HEK293 (cell line): ENCODE measurements around the gene IZUMO2.
"Not testable (repeated sequence)": the region's sequence is repeated elsewhere in the genome, so short reads cannot be mapped to it uniquely, and the experiment has no call there.

Experiments
- CTCF ChIA-PET: fragments of 350-600 bp; formaldehyde crosslinking; extraction: SDS; loops from one replicate; lab custom pipeline; 2021; ENCODE audit warnings: antibody characterized with exemption; lab: Yijun Ruan, JAX
- POLR2A ChIA-PET: fragments of 300-600 bp; formaldehyde crosslinking; extraction: SDS; loops from one replicate; lab custom pipeline; 2020; ENCODE audit warnings: antibody characterized with exemption, inconsistent platforms; lab: Yijun Ruan, JAX
- H3K27ac ChIP-seq: fragments of 200-500 bp; sonication (Bioruptor generic); 2 replicates; pipeline ENCODE4 v1.5.1; 2014; ENCODE audit warnings: low read depth, low read length, control low read depth, inconsistent platforms; ENCODE audit errors: extremely low read depth
- H3K36me3 ChIP-seq, 2 experiments: fragments of 200-500 bp in 1 of 2; sonication (Bioruptor generic) in 1 of 2; 1 replicate in 1 of 2; 2 replicates in 1 of 2; pipeline ENCODE4 v1.5.1; 2014 to 2017; ENCODE audit warnings: inconsistent platforms in 2 of 2, low read length in 2 of 2; ENCODE audit not compliant: control insufficient read depth in 2 of 2, insufficient read depth in 1 of 2
- H3K4me1 ChIP-seq: fragments of 200-500 bp; sonication (Bioruptor generic); 2 replicates; pipeline ENCODE4 v1.5.1; 2014; ENCODE audit warnings: mild to moderate bottlenecking, low read length, inconsistent platforms; ENCODE audit not compliant: control insufficient read depth, insufficient read depth
- H3K4me3 ChIP-seq: 2 replicates; pipeline ENCODE4 v1.5.1; 2011; ENCODE audit warnings: low read depth, mild to moderate bottlenecking, control low read depth, low read length, moderate library complexity
- H3K9me3 ChIP-seq: fragments of 200-500 bp; sonication (Bioruptor generic); 2 replicates; pipeline ENCODE4 v1.5.1; 2014; ENCODE audit warnings: low read depth, low read length, inconsistent platforms; ENCODE audit not compliant: control insufficient read depth, insufficient read depth
- GLI2 ChIP-seq: fragments of 450-650 bp; formaldehyde crosslinking; IDR thresholded peaks from 2 replicates; pipeline ENCODE4; 2017; ENCODE audit warnings: missing biosample characterization, missing genetic modification characterization, low read depth, borderline replicate concordance
- MZF1 ChIP-seq: fragments of 450-650 bp; formaldehyde crosslinking; IDR thresholded peaks from 2 replicates; pipeline ENCODE4 v1.5.1; 2017; ENCODE audit warnings: missing biosample characterization, missing genetic modification characterization, borderline replicate concordance
- PBX3 ChIP-seq: sonication (generic); formaldehyde crosslinking; IDR thresholded peaks from 2 replicates; pipeline ENCODE4 v1.8.1; 2022; ENCODE audit warnings: mild to moderate bottlenecking, moderate library complexity, missing genetic modification reagents
- ZFP37 ChIP-seq: fragments of 450-650 bp; formaldehyde crosslinking; IDR thresholded peaks from 2 replicates; pipeline ENCODE4 v1.5.1; 2016; ENCODE audit warnings: missing biosample characterization, missing genetic modification characterization
- ZNF148 ChIP-seq: fragments of 450-650 bp; formaldehyde crosslinking; IDR thresholded peaks from 2 replicates; pipeline ENCODE4 v1.5.0; 2017; ENCODE audit warnings: missing biosample characterization, missing genetic modification characterization, borderline replicate concordance
- ZNF354C ChIP-seq: fragments of 450-650 bp; formaldehyde crosslinking; IDR thresholded peaks from 2 replicates; pipeline ENCODE4 v1.5.1; 2016; ENCODE audit warnings: missing biosample characterization, missing genetic modification characterization, low read depth, borderline replicate concordance
- ZNF391 ChIP-seq: fragments of 450-650 bp; formaldehyde crosslinking; IDR thresholded peaks from 2 replicates; pipeline ENCODE4 v1.5.1; 2016; ENCODE audit warnings: low read depth, missing biosample characterization, missing genetic modification characterization, borderline replicate concordance
- ZNF449 ChIP-seq: fragments of 450-650 bp; formaldehyde crosslinking; IDR thresholded peaks from 2 replicates; pipeline ENCODE4 v1.5.1; 2017; ENCODE audit warnings: missing biosample characterization, mild to moderate bottlenecking, missing genetic modification characterization, moderate library complexity
- ZNF510 ChIP-seq: fragments of 450-650 bp; formaldehyde crosslinking; IDR thresholded peaks from 2 replicates; pipeline ENCODE4 v1.5.1; 2018; ENCODE audit warnings: mild to moderate bottlenecking, missing genetic modification characterization, missing biosample characterization; ENCODE audit not compliant: insufficient replicate concordance
- ZNF521 ChIP-seq: fragments of 450-650 bp; formaldehyde crosslinking; IDR thresholded peaks from 2 replicates; pipeline ENCODE4 v1.5.1; 2017; ENCODE audit warnings: missing biosample characterization, mild to moderate bottlenecking, missing genetic modification characterization
- ZNF677 ChIP-seq: fragments of 450-650 bp; IDR thresholded peaks from 2 replicates; pipeline ENCODE4 v1.5.0; 2018; ENCODE audit warnings: missing biosample characterization, mild to moderate bottlenecking, missing genetic modification characterization, moderate library complexity
- ZNF704 ChIP-seq: fragments of 450-650 bp; formaldehyde crosslinking; IDR thresholded peaks from 2 replicates; pipeline ENCODE4 v1.5.1; 2016; ENCODE audit warnings: missing biosample characterization, missing genetic modification characterization
- ZNF837 ChIP-seq: fragments of 450-650 bp; formaldehyde crosslinking; IDR thresholded peaks from 2 replicates; pipeline ENCODE4 v1.5.1; 2016; ENCODE audit warnings: missing biosample characterization, missing genetic modification characterization

Gene IZUMO2

GRCh38 chr19:50147462-50148423 lies 15.3 kb downstream of the IZUMO2 start (continued):
- TF ChIP-seq ZNF449 (tag by site-specific recombination) (no peak; the same call in 1 of the 2 replicates), ZNF677 (tag by site-specific recombination) (no peak), PBX3 (CRISPR knock-in tag) (no peak), MZF1 (peak; percentile 59; the same call in 1 of the 2 replicates), ZNF510 (tag by site-specific recombination) (no peak), ZNF521 (tag by site-specific recombination) (no peak), ZNF837 (tag by site-specific recombination) (no peak), GLI2 (no peak), ZNF354C (tag by site-specific recombination) (no peak), ZFP37 (tag by site-specific recombination) (0 out of 2 replicates have a peak, but pooled peaks have one; percentile 22), ZNF391 (tag by site-specific recombination) (0 out of 2 replicates have a peak, but pooled peaks have one; percentile 68), ZNF704 (tag by site-specific recombination) (no peak), ZNF148 (tag by site-specific recombination) (no peak)

GRCh38 chr19:50141921-50142320 lies 21.2 kb downstream of the IZUMO2 start:
- not testable (repeated sequence) for H3K4me1 ChIP-seq, H3K9me3 ChIP-seq, H3K4me3 ChIP-seq, H3K27ac ChIP-seq, H3K36me3 ChIP-seq
- ChIA-PET POLR2A (interaction anchor here (0.7 kb wide), 1 partner anchor 343 kb away, joined by 3 read pairs; no protein-coding TSS in a partner anchor), CTCF (interaction anchor here (0.6 to 2.3 kb wide), 6 partner anchors 24 to 574 kb away, joined by 3 to 19 read pairs (median 4); partner anchors contain the start of gene KCNC3)

- H3K4me3 ChIP-seq, CTCF ChIA-PET, H3K9me3 ChIP-seq, H3K36me3 ChIP-seq, H3K4me1 ChIP-seq, POLR2A ChIA-PET, H3K27ac ChIP-seq: not testable (repeated sequence)
These were observed 22.8 kb downstream of the IZUMO2 start for GRCh38 chr19:50140118-50140845.
